SW 1271 (cell line): Measurements from ENCODE around the gene SIRT2.
A peak's percentile ranks its signal among the peaks of the same experiment; 100 is the strongest.
"Not testable (repeated sequence)": the region's sequence is repeated elsewhere in the genome, so short reads cannot be mapped to it uniquely, and the experiment has no call there.

ENCODE experiments used
- DNase-seq, 2 experiments: peaks; one replicate each; lab custom pipeline; 2025; lab: John Stamatoyannopoulos, UW

The SIRT2 gene

DNA sequence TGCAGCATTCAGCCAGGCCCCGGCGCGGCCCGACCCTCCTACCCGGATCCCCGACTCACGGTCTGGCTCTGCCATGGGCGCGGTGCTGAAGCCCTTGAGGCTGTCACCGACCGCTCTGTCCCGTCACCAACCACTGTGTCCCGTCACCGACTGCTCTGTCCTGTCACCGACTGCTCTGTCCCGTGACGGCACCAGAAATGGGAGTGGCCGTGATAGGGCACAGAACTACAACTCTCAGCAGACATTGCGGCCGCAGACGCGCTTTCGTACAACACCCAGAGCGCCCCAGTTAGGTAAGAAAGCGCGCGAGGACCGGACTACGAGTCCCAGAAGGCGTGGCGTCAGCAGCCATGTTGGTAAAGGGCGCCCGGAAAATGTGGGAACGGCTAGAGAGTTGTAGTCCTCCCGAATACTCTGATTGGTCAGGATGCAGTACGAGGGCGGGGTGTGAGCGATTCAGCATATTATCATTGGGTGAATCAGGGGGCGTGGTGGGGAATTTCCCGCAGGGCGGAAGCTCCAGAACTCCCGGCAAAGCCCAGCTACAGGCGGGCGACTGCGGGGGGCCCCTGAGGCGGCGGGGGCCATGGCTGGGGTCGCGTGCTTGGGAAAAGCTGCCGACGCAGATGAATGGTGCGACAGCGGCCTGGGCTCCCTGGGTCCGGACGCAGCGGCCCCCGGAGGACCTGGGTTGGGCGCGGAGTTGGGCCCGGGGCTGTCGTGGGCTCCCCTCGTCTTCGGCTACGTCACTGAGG is at the start of gene SIRT2, which contains the start of gene NFKBIB:
SIRT2 (minus strand) TSS at position 172 of the 755 bp plus-strand sequence; CDS start at position 75, 97 bp downstream.
NFKBIB (plus strand) TSS at position 523 of the 755 bp plus-strand sequence; CDS start at position 587, 64 bp downstream.
- peak; percentile 99 for DNase-seq

DNA sequence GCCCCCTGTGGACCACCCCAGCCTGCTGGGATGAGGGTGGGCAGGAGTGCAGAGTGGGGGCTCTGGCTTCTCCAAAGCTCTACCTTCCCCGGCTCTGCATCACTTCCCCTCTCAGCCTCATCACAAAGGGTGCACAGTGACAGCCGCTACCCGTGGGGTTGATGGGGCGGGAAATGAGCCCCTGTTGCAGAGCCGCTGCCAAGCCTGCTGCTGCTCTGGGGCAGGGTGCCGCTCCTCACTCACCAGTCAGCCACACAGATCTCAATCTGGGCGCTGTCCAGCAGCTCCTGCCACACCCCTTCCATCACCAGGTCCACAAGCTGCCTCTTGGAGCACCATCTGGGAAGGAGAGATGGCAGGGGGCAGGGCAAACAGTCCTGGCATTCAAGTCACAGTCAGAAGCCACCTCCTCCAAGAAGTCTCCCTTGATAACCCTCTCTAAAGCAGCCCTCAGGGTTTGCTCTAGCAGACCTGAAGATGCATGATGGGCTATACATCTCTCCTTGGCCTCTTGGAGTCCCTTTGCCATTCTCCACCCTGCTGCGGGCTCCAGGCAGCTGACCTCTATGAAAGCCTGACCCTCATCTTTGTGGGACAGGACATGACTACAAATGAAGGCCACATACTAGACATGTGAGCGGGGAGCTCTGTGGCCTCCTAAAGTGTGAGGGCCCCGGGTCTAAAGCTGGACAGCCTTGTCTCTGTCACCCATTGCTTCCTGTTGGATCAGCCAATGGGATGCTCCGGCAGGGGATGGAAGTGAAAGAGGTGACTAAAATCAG is 47.0 kb upstream of the SIRT2 start:
- DNase-seq = no peak

DNA sequence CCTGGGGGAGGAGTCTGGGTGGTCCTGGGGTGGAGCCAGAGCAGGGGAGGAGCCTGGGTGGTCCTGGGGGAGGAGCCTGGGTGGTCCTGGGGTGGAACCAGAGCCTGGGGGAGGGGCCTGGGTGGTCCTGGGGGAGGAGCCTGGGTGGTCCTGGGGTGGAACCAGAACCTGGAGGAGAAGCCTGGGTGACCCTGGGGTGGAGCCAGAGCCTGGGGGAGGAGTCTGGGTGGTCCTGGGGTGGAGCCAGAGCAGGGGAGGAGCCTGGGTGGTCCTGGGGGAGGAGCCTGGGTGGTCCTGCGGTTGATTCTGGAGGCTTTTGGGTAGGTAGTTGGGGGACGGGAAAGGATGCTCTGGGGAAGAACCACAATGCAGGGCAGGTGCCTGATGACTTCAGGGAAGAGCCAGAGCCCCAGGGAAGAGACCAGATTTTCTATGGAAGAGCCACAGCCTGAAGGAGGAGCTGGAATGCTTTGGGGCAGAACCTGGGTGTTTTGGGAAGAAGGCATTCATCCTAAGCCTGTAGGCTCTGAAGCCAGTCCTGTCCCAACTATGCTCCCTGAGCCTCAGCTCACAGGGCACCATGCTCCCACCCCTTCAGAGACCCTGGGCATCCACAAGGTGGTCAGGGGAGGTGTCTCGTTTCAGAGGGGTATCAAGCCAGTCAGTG is 46.3 kb upstream of the SIRT2 start:
- no peak for DNase-seq

DNA sequence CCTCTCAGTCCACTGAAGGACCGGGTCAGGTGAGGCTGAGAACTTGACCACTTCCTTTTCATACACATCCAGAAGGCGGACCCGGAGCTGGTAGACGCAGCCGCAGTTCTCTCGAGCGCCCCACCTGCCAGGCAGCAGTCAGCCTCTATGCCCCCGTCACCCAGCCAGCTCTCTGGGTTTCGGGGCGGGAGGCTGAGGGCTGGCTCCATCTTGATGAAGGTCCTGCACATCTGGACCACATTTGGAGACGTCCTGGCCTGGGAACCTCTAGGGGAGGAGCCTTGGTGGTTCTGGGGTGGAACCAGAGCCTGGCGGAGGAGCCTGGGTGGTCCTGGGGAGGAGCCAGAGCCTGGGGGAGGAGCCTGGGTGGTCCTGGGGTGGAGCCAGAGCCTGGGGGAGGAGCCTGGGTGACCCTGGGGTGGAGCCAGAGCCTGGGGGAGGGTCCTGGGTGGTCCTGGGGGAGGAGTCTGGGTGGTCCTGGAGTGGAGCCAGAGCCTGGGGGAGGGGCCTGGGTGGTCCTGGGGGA is 45.6 kb upstream of the SIRT2 start:
- DNase-seq = no peak

- no peak for DNase-seq
These were observed 43.2 kb upstream of the SIRT2 start for GRCh38 chr19:38942471-38943181.

GRCh38 chr19:38941979-38942378 is 42.6 kb upstream of the SIRT2 start:
- no peak for DNase-seq

DNA sequence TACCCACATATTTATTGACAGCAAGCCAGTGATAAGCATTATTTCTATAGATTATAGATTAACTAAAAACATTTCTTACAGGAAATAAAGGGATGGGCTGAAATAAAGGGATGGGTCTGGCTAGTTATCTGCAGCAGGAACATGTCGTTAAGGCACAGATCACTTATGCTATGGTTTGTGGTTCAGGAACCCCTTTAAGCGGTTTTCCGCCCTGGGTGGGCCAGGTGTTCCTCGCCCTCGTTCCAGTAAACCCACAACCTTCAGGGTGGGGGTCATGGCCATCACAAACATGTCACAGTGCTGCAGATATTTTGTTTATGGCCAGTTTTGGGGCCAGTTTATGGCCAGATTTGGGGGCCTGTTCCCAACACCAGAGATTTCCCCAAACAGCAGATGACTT is 42.0 kb upstream of the SIRT2 start:
- DNase-seq = not testable (repeated sequence)

- DNase-seq = no peak
These were observed 40.5 kb upstream of the SIRT2 start for GRCh38 chr19:38939957-38940356.

- no peak for DNase-seq
These were observed 34.1 kb upstream of the SIRT2 start for GRCh38 chr19:38933544-38933943.

GRCh38 chr19:38932425-38933179 is 33.2 kb upstream of the SIRT2 start:
- peak in 1 of 2 experiments; percentile 33 for DNase-seq

- DNase-seq = no peak
These were observed 32.0 kb upstream of the SIRT2 start for GRCh38 chr19:38931521-38931793.

DNA sequence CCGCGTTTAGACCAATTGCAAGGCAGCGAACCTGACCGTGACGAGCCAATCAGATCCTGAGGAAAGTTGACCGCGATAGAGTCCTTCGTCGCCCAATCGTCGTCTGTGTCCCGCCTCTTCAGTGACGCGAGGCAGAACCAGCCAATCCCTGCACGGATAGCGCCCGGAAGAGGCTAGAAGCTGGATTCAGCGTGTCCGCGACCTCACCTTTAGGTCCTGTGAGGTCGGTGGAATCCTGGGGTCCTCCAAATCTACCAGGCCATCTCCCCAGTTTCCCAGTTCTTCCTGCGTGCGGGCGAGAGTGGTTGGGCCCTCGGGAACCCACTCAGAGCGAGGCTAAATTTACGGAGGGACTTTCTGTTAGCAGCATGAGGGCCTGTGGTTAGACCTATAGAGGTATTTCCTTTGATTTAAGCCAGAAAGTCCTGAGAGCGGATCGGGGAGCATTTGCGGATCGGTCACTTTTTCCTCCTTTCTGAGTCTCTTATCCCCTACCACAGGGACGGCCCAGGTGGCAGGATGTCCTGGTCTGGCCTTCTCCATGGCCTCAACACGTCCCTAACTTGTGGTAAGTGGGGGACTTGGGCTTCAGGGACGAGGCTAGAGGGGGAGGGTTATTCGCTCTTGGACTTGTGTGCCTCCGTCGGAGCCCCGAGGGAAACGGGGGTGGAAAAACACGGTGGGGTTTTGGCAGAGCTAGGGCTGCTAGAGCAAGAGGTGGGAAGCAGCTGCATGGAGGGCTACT is 31.5 kb upstream of the SIRT2 start, which contains the start of gene MRPS12:
MRPS12 (plus strand) TSS at position 169 of the 745 bp plus-strand sequence; CDS start at position 520, 351 bp downstream.
- DNase-seq = peak; percentile 90 to 96

DNA sequence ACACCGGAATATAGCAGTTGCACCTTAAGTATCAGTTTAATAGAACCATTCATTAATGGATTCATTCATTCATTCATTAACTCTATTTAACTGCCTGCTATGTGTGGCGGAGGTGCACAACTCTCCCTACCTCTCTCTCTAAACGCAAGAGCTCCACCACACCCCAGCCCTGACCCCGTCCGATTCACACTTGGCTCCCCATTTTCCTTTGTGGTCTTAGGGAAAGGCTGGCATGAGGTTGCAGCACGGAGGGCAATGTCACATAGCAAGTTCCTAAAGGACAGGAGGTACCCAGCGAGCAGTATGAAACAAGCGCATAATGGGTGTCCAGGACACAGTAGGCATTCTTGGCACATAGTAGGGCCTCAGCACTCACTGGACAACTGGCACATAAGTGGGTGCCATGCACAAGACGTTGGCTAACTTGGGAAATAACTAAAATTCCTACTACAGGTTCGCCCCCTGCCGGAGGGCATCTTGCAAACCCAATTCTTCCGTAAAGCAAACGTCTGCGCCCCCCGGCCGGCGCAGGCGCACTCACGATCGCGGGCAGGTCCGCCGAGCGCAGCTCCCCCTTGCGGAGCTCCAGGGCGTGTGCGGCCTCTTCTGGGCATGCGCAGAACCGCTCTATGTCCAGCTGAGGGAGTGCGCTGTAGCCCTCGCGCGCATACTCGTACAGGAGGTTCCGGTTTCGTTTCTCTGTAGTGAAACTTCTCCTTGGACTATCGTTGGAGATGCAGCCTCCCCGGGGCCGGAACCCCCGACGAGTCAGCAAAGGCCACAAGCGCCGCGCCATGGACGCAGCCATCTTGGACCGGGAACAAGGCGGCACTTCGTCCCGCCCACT is 30.7 kb upstream of the SIRT2 start, which contains the start of gene SARS2:
SARS2 (minus strand) TSS at position 835 of the 847 bp plus-strand sequence; CDS start at position 808, 27 bp downstream.
- DNase-seq = peak; percentile 71 to 91

DNA sequence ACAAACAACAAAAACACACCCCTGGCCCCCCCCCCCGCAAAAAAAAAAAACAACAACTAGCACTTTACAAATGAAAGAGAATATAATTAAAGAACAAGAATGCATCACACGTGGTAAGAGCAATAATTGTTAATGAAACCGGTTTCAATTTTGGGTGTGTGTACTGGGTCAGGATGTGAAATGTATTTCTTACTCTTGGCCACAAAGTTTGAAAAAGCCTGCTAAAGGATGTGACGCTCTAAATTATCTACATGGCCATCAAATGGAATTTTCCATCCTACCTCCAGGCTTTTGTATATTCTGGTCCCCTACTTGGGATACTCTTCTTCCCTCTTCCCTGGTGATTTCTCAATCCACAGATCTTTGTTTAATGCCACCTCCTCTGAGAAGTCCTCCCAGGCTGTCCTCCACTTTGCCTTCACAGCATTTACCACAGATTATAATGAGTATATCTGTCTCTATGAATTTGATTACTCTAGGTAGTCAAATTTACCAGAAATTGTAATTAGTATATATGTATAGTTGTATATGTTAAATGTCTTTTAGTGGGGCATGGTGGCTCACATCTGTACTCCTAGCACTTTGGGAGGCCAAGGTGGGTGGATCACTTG is 29.1 kb upstream of the SIRT2 start:
- no peak for DNase-seq

GRCh38 chr19:38924388-38924787 is 25.0 kb upstream of the SIRT2 start:
- no peak for DNase-seq

- DNase-seq = no peak
These were observed 23.1 kb upstream of the SIRT2 start for GRCh38 chr19:38922482-38922881.

- DNase-seq = no peak
These were observed 22.2 kb upstream of the SIRT2 start for GRCh38 chr19:38921420-38922274.
